Body of pancreas (tissue), 4 donors: ENCODE measurements around the gene TSHZ3. TPM values are rescaled to one million over a fixed set of nuclear protein-coding genes. Genes with fewer than 3 reads are reported as not detected.

ENCODE experiments used
- ATAC-seq: fragments of 150-250 bp; one replicate; pipeline ENCODE4 v1.9.1; 2016
- DNase-seq, 4 donors: peaks; one replicate each; pipeline ENCODE4 v3.0.0-alpha.2; 2019
- H3K27ac ChIP-seq, 4 donors: fragments of 200-600 bp; sonication (generic); 1 replicate in 3 of 4; 2 replicates in 1 of 4; pipeline versions ENCODE4 v1.5.1 to v1.6.1; 2016 to 2019; ENCODE audit warnings: mild to moderate bottlenecking in 1 of 4, mixed read lengths in 1 of 4, moderate library complexity in 1 of 4
- H3K27me3 ChIP-seq, 2 donors: fragments of 200-600 bp; sonication (generic); one replicate each; pipeline ENCODE4 v1.6.0; 2016; ENCODE audit warnings: mild to moderate bottlenecking in 1 of 2
- H3K36me3 ChIP-seq, 2 donors: fragments of 200-600 bp; sonication (generic); replicated peaks in 1 of 2; 2 replicates each; pipeline ENCODE4 v1.5.1; 2016; ENCODE audit warnings: low read depth in 2 of 2; ENCODE audit not compliant: insufficient read depth in 1 of 2
- H3K4me1 ChIP-seq: fragments of 200-600 bp; sonication (generic); one replicate; pipeline ENCODE4 v1.6.0; 2016
- H3K4me3 ChIP-seq, 2 donors: fragments of 200-600 bp; sonication (generic); 1 replicate in 1 of 2; 2 replicates in 1 of 2; pipeline ENCODE4 v1.5.1; 2016 to 2019
- H3K9me3 ChIP-seq, 3 donors: fragments of 200-600 bp; sonication (generic); 1 replicate in 2 of 3; 2 replicates in 1 of 3; pipeline ENCODE4 v1.5.1; 2016
- CTCF ChIP-seq, 7 experiments: fragments of 450-650 bp in 4 of 7; fragments of 200-600 bp in 3 of 7; sonication (generic) in 3 of 7; IDR thresholded peaks; one replicate each; pipeline ENCODE4 v1.5.1; 2016 to 2019; ENCODE audit warnings: antibody characterized with exemption in 7 of 7
- POLR2A ChIP-seq, 3 donors: fragments of 450-650 bp; IDR thresholded peaks; one replicate each; pipeline ENCODE4 v1.6.1; 2016; ENCODE audit warnings: antibody characterized with exemption in 3 of 3, mild to moderate bottlenecking in 2 of 3
- WGBS, 2 donors: methylation state at CpG; one replicate each; pipeline ENCODE4 v1.1.5; 2017; 5-methylcytosine and 5-hydroxymethylcytosine counted together
- intact Hi-C: fragments of 100-400 bp; cut with DNase I; formaldehyde crosslinking; loops from one replicate; pipeline ENCODE4 v1.15.1; 2023
- total RNA-seq, 2 donors: library from RNA; depleted of rRNA; stranded (reverse); fragments of >200 nt; gene quantifications; one replicate each; pipeline ENCODE4 v1.1.0, GENCODE V29; 2016

The TSHZ3 gene
- total RNA-seq, 2 donors from 2014 or later, result 1.3 to 3.0 TPM

- 78 to 89% methylated on average over 6 of the region's 6 CpGs for WGBS, 2 donors
- ATAC-seq (no peak), DNase-seq (no peak)
- no peaks in the 10 kb centered on the region for H3K36me3 ChIP-seq
- intact Hi-C loops, result no loop called here
- H3K27me3 ChIP-seq, result no peaks in the 10 kb centered on the region
- no peak overlapping the region for H3K4me3 ChIP-seq
- no peak overlapping the region for H3K27ac ChIP-seq
- TF ChIP-seq CTCF (IDR thresholded peaks at IDR 0.05) (no peak), POLR2A (IDR thresholded peaks at IDR 0.05) (no peak)
- H3K9me3 ChIP-seq, result no peaks in the 10 kb centered on the region
- peaks cover 11% of the 10 kb centered on the region for H3K4me1 ChIP-seq
These were observed 13.5 kb downstream of the TSHZ3 start for GRCh38 chr19:31335716-31336115.

GRCh38 chr19:31334849-31335624, 14.2 kb downstream of the TSHZ3 start:
- H3K9me3 ChIP-seq, result no peaks in the 10 kb centered on the region
- no peak for DNase-seq
- H3K27ac ChIP-seq, result no peak overlapping the region
- no peak overlapping the region for H3K4me3 ChIP-seq
- TF ChIP-seq POLR2A (IDR thresholded peaks at IDR 0.05) (no peak), CTCF (IDR thresholded peaks at IDR 0.05) (no peak)
- 84 to 90% methylated on average over 12 of the region's 12 CpGs for WGBS, 2 donors
- intact Hi-C loops, result no loop called here
- ATAC-seq, result no peak
- peaks cover 11% of the 10 kb centered on the region for H3K4me1 ChIP-seq
- H3K27me3 ChIP-seq, result no peaks in the 10 kb centered on the region
- no peaks in the 10 kb centered on the region for H3K36me3 ChIP-seq

GRCh38 chr19:31334101-31334848, 15.0 kb downstream of the TSHZ3 start:
- TF ChIP-seq CTCF (IDR thresholded peaks at IDR 0.05) (no peak), POLR2A (IDR thresholded peaks at IDR 0.05) (no peak)
- Histone ChIP-seq H3K4me1 (peaks cover 7% of the 10 kb centered on the region), H3K9me3 (no peaks in the 10 kb centered on the region), H3K27ac (no peak overlapping the region), H3K4me3 (no peak overlapping the region), H3K36me3 (no peaks in the 10 kb centered on the region), H3K27me3 (no peaks in the 10 kb centered on the region)
- intact Hi-C loops, result no loop called here
- WGBS, 2 donors, result 80 to 82% methylated on average over 7 of the region's 7 CpGs
- no peak for DNase-seq
- no peak for ATAC-seq

GRCh38 chr19:31332096-31332495, 17.1 kb downstream of the TSHZ3 start:
- Histone ChIP-seq H3K27ac (no peak overlapping the region), H3K4me1 (no peaks in the 10 kb centered on the region), H3K9me3 (no peaks in the 10 kb centered on the region), H3K36me3 (no peaks in the 10 kb centered on the region), H3K27me3 (no peaks in the 10 kb centered on the region), H3K4me3 (no peak overlapping the region)
- WGBS, 2 donors, result 64 to 74% methylated on average over 8 of the region's 8 CpGs
- ATAC-seq (no peak), DNase-seq (no peak)
- TF ChIP-seq CTCF (IDR thresholded peaks at IDR 0.05) (no peak), POLR2A (IDR thresholded peaks at IDR 0.05) (no peak)
- intact Hi-C loops, result no loop called here
